NCI-H2107 (cell line): ENCODE measurements around the gene ZSCAN29.
A peak's percentile ranks its signal among the peaks of the same experiment; 100 is the strongest.

Experiments
- DNase-seq: peaks from one replicate; lab custom pipeline; 2025; lab: John Stamatoyannopoulos, UW

Gene ZSCAN29

GRCh38 chr15:43347114-43347513, 23.7 kb downstream of the ZSCAN29 start:
- DNase-seq: no peak

GRCh38 chr15:43346305-43346704, 24.5 kb downstream of the ZSCAN29 start:
- no peak for DNase-seq

- no peak for DNase-seq
Measured at GRCh38 chr15:43330780-43331087, 40.1 kb downstream of the ZSCAN29 start.

- DNase-seq: peak; percentile 60
Measured at GRCh38 chr15:43329960-43330779, 40.7 kb downstream of the ZSCAN29 start, which contains the start of gene LCMT2. Gene LCMT2, minus strand, starts transcription at chr15:43330573. Its CDS starts 84 bp downstream, at chr15:43330489.

- no peak for DNase-seq
Measured at GRCh38 chr15:43329217-43329959, 41.5 kb downstream of the ZSCAN29 start.

GRCh38 chr15:43325039-43325684, 45.7 kb downstream of the ZSCAN29 start:
- DNase-seq: no peak

GRCh38 chr15:43318990-43319771, 51.7 kb downstream of the ZSCAN29 start:
- no peak for DNase-seq

GRCh38 chr15:43317566-43318184, 53.2 kb downstream of the ZSCAN29 start:
- DNase-seq: no peak

GRCh38 chr15:43316971-43317346, 53.9 kb downstream of the ZSCAN29 start:
- DNase-seq: no peak

GRCh38 chr15:43316016-43316970, 54.5 kb downstream of the ZSCAN29 start:
- DNase-seq: no peak

- no peak for DNase-seq
Measured at GRCh38 chr15:43314171-43314570, 56.7 kb downstream of the ZSCAN29 start.

GRCh38 chr15:43312378-43312777, 58.5 kb downstream of the ZSCAN29 start:
- DNase-seq: no peak
